Body of pancreas (tissue), 4 donors: ENCODE data around the gene PGM2. TPM values are rescaled to one million over a fixed set of nuclear protein-coding genes. Genes with fewer than 3 reads are reported as not detected.

Experiments used
- ATAC-seq: fragments of 150-250 bp; one replicate; pipeline ENCODE4 v1.9.1; 2016
- DNase-seq, 4 donors: peaks; one replicate each; pipeline ENCODE4 v3.0.0-alpha.2; 2019
- H3K27ac ChIP-seq, 4 donors: fragments of 200-600 bp; sonication (generic); 1 replicate in 3 of 4; 2 replicates in 1 of 4; pipeline versions ENCODE4 v1.5.1 to v1.6.1; 2016 to 2019; ENCODE audit warnings: mild to moderate bottlenecking in 1 of 4, mixed read lengths in 1 of 4, moderate library complexity in 1 of 4
- H3K27me3 ChIP-seq, 2 donors: fragments of 200-600 bp; sonication (generic); one replicate each; pipeline ENCODE4 v1.6.0; 2016; ENCODE audit warnings: mild to moderate bottlenecking in 1 of 2
- H3K36me3 ChIP-seq, 2 donors: fragments of 200-600 bp; sonication (generic); replicated peaks in 1 of 2; 2 replicates each; pipeline ENCODE4 v1.5.1; 2016; ENCODE audit warnings: low read depth in 2 of 2; ENCODE audit not compliant: insufficient read depth in 1 of 2
- H3K4me1 ChIP-seq: fragments of 200-600 bp; sonication (generic); one replicate; pipeline ENCODE4 v1.6.0; 2016
- H3K4me3 ChIP-seq, 2 donors: fragments of 200-600 bp; sonication (generic); 1 replicate in 1 of 2; 2 replicates in 1 of 2; pipeline ENCODE4 v1.5.1; 2016 to 2019
- H3K9me3 ChIP-seq, 3 donors: fragments of 200-600 bp; sonication (generic); 1 replicate in 2 of 3; 2 replicates in 1 of 3; pipeline ENCODE4 v1.5.1; 2016
- POLR2A ChIP-seq, 3 donors: fragments of 450-650 bp; IDR thresholded peaks; one replicate each; pipeline ENCODE4 v1.6.1; 2016; ENCODE audit warnings: antibody characterized with exemption in 3 of 3, mild to moderate bottlenecking in 2 of 3
- WGBS, 2 donors: methylation state at CpG; one replicate each; pipeline ENCODE4 v1.1.5; 2017; 5-methylcytosine and 5-hydroxymethylcytosine counted together
- intact Hi-C: fragments of 100-400 bp; cut with DNase I; formaldehyde crosslinking; loops from one replicate; pipeline ENCODE4 v1.15.1; 2023
- total RNA-seq, 2 donors: library from RNA; depleted of rRNA; stranded (reverse); fragments of >200 nt; gene quantifications; one replicate each; pipeline ENCODE4 v1.1.0, GENCODE V29; 2016
- TF ChIP-seq, protein P1 (sequence below), 7 experiments: fragments of 450-650 bp in 4 of 7; fragments of 200-600 bp in 3 of 7; sonication (generic) in 3 of 7; IDR thresholded peaks; one replicate each; pipeline ENCODE4 v1.5.1; 2016 to 2019; ENCODE audit warnings: antibody characterized with exemption in 7 of 7

Gene PGM2
- total RNA-seq, 2 donors from 2014 or later: 6.0 to 39.2 TPM

DNA sequence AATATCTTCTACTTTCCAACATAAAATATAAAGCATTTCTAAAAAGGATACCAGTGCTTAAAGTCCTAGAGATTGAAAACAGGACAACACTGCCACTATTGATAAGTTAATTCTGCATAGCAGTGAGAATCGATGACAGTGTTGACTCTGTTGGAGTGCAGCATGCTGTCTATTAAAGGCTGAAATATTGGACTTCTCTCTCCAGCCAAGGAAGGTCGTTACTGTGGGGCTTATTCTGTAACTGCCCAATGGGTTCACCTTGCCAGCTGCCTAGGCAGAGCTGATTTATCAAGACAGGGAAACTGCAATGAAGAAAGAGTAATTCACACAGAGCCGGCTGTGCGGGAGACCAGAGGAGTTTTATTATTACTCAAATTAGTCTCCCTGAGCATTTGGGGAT, 37.7 kb upstream of the PGM2 start:
- ATAC-seq (no peak), DNase-seq (no peak)
- Histone ChIP-seq H3K36me3 (no peaks in the 10 kb centered on the region), H3K27ac (no peak overlapping the region), H3K4me1 (no peaks in the 10 kb centered on the region), H3K27me3 (no peaks in the 10 kb centered on the region), H3K4me3 (no peak overlapping the region), H3K9me3 (no peaks in the 10 kb centered on the region)
- WGBS, 2 donors: 42 to 45% methylated on average over 4 of the region's 4 CpGs
- TF ChIP-seq POLR2A (IDR thresholded peaks at IDR 0.05): no peak
- TF ChIP-seq, protein P1, sequence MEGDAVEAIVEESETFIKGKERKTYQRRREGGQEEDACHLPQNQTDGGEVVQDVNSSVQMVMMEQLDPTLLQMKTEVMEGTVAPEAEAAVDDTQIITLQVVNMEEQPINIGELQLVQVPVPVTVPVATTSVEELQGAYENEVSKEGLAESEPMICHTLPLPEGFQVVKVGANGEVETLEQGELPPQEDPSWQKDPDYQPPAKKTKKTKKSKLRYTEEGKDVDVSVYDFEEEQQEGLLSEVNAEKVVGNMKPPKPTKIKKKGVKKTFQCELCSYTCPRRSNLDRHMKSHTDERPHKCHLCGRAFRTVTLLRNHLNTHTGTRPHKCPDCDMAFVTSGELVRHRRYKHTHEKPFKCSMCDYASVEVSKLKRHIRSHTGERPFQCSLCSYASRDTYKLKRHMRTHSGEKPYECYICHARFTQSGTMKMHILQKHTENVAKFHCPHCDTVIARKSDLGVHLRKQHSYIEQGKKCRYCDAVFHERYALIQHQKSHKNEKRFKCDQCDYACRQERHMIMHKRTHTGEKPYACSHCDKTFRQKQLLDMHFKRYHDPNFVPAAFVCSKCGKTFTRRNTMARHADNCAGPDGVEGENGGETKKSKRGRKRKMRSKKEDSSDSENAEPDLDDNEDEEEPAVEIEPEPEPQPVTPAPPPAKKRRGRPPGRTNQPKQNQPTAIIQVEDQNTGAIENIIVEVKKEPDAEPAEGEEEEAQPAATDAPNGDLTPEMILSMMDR (IDR thresholded peaks at IDR 0.05): no peak
- intact Hi-C loops: no loop called here

DNA sequence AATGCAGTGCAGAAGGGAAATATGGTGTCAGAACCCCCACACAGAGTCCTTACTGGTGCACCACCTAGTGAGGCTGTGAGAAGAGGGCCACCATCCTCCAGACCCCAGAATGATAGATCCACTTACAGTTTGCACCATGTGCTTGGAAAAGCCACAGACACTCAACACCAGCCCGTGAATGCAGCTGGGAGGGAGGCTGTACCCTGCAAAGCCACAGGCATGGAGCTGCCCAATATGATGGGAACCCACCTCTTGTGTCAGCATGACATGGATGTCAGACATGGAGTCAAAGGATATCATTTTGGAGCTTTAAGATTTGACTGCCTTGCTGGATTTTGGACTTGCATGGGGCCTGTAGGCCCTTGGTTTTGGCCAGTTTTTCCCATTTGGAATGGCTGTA, 34.2 kb upstream of the PGM2 start:
- TF ChIP-seq, protein P1 (IDR thresholded peaks at IDR 0.05): no peak
- TF ChIP-seq POLR2A (IDR thresholded peaks at IDR 0.05): no peak
- no peak for DNase-seq
- no peak for ATAC-seq
- no peaks in the 10 kb centered on the region for H3K9me3 ChIP-seq
- H3K4me1 ChIP-seq: no peaks in the 10 kb centered on the region
- 72 to 80% methylated on average over 1 of the region's 1 CpG for WGBS, 2 donors
- no peaks in the 10 kb centered on the region for H3K27me3 ChIP-seq
- intact Hi-C loops: loop anchor here (10.0 kb wide), 1 partner anchor 187 kb away; no protein-coding TSS in a partner anchor
- no peak overlapping the region for H3K4me3 ChIP-seq
- no peak overlapping the region for H3K27ac ChIP-seq
- H3K36me3 ChIP-seq: no peaks in the 10 kb centered on the region

DNA sequence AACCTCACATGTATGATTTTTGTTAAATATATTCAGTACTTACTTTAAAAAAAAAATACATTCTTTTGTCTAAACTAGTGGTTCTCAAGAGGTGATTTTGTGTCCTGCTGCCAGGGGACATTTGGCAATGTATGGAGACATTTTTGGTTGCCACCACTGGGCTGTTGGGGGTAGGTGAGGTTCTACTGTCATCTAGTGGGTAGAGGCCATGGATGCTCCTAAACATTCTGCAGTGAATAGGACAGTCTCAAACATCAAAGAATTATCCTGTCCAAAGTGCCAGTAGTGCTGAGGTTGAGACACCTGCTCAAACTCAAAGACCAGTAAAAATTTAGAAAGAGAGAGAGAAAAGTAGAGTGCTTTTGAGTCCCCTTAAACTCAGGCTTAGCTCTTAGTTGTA, 32.9 kb upstream of the PGM2 start:
- intact Hi-C loops: loop anchor here (10.0 kb wide), 1 partner anchor 189 kb away; no protein-coding TSS in a partner anchor
- ATAC-seq: no peak
- no peak for TF ChIP-seq POLR2A (IDR thresholded peaks at IDR 0.05)
- TF ChIP-seq, protein P1 (IDR thresholded peaks at IDR 0.05): peak in 6 of 7 experiments; percentile 19 to 69 (median 54)
- H3K9me3 ChIP-seq: no peaks in the 10 kb centered on the region
- H3K27me3 ChIP-seq: no peaks in the 10 kb centered on the region
- H3K4me3 ChIP-seq: no peak overlapping the region
- no peaks in the 10 kb centered on the region for H3K4me1 ChIP-seq
- DNase-seq: peak in 3 of 4 donors; percentile 13 to 21 (median 18)
- H3K36me3 ChIP-seq: no peaks in the 10 kb centered on the region
- H3K27ac ChIP-seq: no peak overlapping the region

DNA sequence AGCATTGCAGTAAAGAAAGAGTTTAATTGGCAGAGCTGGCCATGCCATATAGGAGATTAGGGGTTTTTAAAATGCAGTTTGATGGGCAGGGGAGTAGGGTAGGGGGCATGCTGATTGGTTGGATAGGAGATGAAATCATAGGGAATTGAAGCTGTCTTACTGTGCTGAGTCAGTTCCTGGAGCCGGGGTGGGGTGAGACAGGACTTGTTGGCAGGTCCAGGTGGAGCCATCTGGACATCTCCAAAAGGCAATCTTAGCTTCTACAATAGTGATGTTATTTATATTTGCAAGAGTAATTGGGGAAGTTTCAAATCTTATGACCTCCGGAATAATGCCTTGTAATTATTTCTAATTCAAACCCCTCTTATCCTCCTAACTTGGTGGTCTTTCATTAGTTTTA, 32.4 kb upstream of the PGM2 start:
- intact Hi-C loops: loop anchor here (10.0 kb wide), 1 partner anchor 189 kb away; no protein-coding TSS in a partner anchor
- Histone ChIP-seq H3K4me1 (no peaks in the 10 kb centered on the region), H3K4me3 (no peak overlapping the region), H3K27me3 (no peaks in the 10 kb centered on the region), H3K9me3 (no peaks in the 10 kb centered on the region), H3K27ac (no peak overlapping the region), H3K36me3 (no peaks in the 10 kb centered on the region)
- ATAC-seq (no peak), DNase-seq (no peak)
- no peak for TF ChIP-seq POLR2A (IDR thresholded peaks at IDR 0.05)
- TF ChIP-seq, protein P1 (IDR thresholded peaks at IDR 0.05): no peak
- 75 to 89% methylated on average over 2 of the region's 2 CpGs for WGBS, 2 donors

DNA sequence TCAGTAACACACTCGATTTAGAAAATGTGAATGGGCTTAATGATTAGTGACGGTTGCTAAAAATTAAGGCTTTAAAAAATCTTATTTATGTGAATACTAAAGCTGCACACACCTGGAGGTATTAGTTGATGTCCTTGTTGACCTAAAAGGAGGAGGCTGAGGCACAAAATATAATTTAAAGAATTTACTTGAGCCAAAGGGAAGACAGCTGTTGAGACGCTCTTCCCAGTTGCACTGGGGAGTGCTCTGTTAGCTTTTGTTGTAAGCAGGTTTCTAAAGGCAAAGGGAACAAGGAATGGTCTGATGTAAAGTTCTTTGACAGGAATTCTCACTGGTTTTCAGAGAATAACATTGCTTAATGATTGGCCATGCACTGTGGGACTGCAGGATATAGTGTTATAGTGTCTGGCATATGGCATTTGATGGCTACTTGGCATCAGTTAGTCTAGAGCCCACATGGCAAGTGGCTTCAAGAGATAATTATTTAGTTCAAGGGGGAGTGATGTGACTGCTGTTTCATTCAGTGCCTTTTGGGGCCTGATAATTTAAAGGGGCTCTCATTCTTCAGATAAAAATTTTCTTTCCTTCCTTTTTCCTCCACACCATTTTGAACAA, 30.8 kb upstream of the PGM2 start:
- H3K36me3 ChIP-seq: no peaks in the 10 kb centered on the region
- ATAC-seq: no peak
- intact Hi-C loops: loop anchor here (10.0 kb wide), 1 partner anchor 191 kb away; no protein-coding TSS in a partner anchor
- no peaks in the 10 kb centered on the region for H3K4me1 ChIP-seq
- no peak overlapping the region for H3K27ac ChIP-seq
- H3K4me3 ChIP-seq: no peak overlapping the region
- 63 to 64% methylated on average over 3 of the region's 3 CpGs for WGBS, 2 donors
- no peak for DNase-seq
- H3K9me3 ChIP-seq: no peaks in the 10 kb centered on the region
- H3K27me3 ChIP-seq: no peaks in the 10 kb centered on the region
- no peak for TF ChIP-seq POLR2A (IDR thresholded peaks at IDR 0.05)
- TF ChIP-seq, protein P1 (IDR thresholded peaks at IDR 0.05): no peak
